Neuron (in vitro differentiated cells): ENCODE measurements around the gene GPR22.

Experiments
- H2AFZ ChIP-seq: one replicate; pipeline ENCODE4 v1.6.1; 2013; ENCODE audit warnings: low read depth, mild to moderate bottlenecking, inconsistent platforms, low read length, moderate library complexity
- H3K27me3 ChIP-seq: one replicate; pipeline ENCODE4 v1.6.1; 2013; ENCODE audit warnings: low read length; ENCODE audit not compliant: insufficient read depth
- H3K36me3 ChIP-seq: one replicate; pipeline ENCODE4 v1.6.1; 2013; ENCODE audit warnings: low read length; ENCODE audit not compliant: insufficient read depth
- H3K4me1 ChIP-seq: one replicate; pipeline ENCODE4 v1.6.1; 2013; ENCODE audit warnings: low read length; ENCODE audit not compliant: insufficient read depth
- H3K4me3 ChIP-seq: 2 replicates; pipeline ENCODE4 v1.5.1; 2013; ENCODE audit warnings: mild to moderate bottlenecking, low read length, moderate library complexity
- H3K9me3 ChIP-seq: one replicate; pipeline ENCODE4 v1.6.1; 2013; ENCODE audit warnings: low read length

GPR22 gene

DNA sequence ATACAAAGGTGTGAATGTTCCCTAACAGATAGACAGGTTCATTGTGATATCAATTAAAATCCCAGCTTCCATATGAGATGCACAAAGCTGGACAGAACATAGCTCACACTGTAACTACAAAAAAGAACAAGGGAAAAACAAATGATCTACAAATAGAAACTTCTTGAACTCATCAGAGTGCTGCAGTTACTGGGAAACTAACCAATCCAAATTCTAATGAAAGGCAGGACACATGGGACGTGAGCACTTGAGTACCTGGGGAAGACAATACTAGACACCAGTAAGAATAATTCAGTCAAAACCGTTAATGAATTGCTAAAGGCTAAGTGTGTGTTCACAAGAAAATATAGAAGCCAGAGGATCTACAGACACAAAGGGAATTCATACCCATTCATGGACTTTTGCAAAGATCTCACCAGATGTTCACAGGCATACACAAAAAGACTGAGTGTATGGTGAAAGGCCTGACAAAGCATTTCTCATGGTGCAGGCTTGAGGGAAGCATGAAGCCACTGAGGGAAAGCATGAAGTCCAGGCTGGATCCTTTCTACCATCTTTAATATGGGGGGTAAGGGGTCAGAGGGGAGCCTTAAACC is 7.8 kb upstream of the GPR22 start:
- Histone ChIP-seq H3K36me3 (no peaks in the 10 kb centered on the region), H3K9me3 (peaks cover 3% of the 10 kb centered on the region), H3K4me3 (no peak overlapping the region), H3K4me1 (peaks cover 6% of the 10 kb centered on the region), H3K27me3 (no peaks in the 10 kb centered on the region), H2AFZ (no peak overlapping the region)

DNA sequence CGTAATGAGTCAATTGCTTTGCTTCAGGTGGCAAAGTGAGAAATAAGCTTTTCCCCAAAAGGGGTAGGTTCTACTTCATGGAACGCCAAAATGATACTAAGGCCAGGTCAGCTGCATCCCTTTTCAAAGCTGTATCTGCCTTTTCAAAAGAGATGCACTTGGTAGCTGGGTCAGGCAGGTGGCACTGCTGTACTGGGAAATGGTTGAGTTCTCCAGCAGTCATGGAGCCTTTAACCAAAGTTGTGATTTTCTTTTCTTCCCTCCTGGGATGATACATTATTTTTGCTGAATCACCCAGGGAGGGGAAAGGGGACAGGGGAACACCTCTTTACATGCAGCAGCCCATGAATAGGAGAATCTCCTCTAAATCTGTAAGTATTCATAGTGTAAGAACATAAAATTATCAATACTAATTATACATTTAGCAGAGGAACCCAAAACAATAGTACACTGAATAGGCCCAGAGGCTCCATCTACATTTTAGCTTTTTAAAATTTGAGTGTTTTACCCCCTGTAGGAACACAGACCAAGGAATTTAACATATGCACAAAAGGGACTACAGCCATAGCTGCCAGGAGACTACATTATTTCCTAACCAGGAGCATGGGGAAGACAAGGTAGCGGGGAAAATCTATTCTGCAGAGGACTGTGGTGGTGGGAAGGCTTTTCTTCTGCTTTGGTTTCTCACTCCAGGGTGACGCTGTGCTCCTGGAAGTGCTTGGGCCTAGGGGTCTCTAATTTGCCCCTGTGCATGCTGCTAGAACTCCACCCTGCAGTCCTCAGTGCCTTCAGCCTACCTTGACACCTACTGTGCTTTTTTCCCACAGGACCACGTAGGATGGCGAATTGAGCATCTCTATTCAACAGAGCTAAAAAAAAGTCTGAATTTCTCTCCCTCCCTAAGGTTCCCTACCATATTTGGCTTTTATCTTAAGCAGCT is 6.4 kb upstream of the GPR22 start:
- peaks cover 6% of the 10 kb centered on the region for H3K4me1 ChIP-seq
- H3K27me3 ChIP-seq = no peaks in the 10 kb centered on the region
- H3K4me3 ChIP-seq = no peak overlapping the region
- H2AFZ ChIP-seq = no peak overlapping the region
- H3K9me3 ChIP-seq = peaks cover 2% of the 10 kb centered on the region
- no peaks in the 10 kb centered on the region for H3K36me3 ChIP-seq

DNA sequence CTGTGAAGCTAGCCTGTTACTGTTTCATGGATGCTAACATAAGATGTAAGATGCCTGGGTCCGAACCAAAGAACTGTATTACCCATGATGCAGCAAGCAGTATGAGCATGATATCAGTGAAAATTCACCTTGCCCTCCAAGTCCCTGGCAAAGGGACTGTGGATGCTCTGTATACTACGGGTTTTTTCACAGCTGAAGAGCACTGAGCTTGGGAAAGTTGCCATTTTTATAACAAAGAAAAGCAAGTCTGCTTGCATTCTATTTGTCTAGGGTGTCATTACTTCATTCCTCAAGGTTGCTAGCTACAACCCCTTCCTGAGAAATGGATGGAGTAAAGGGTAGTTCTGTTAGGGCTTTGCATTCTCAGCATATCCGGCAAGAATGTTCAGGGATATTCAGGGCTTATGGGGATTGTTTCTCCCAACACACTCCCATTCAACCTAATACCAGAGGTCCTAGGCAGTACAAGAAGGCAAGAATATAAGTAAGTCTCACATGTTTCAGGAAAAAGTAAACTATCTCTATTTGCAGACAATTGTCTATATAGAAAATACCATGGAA is 5.1 kb upstream of the GPR22 start:
- no peak overlapping the region for H2AFZ ChIP-seq
- no peak overlapping the region for H3K4me3 ChIP-seq
- H3K27me3 ChIP-seq = no peaks in the 10 kb centered on the region
- no peaks in the 10 kb centered on the region for H3K9me3 ChIP-seq
- peaks cover 12% of the 10 kb centered on the region for H3K4me1 ChIP-seq
- no peaks in the 10 kb centered on the region for H3K36me3 ChIP-seq

DNA sequence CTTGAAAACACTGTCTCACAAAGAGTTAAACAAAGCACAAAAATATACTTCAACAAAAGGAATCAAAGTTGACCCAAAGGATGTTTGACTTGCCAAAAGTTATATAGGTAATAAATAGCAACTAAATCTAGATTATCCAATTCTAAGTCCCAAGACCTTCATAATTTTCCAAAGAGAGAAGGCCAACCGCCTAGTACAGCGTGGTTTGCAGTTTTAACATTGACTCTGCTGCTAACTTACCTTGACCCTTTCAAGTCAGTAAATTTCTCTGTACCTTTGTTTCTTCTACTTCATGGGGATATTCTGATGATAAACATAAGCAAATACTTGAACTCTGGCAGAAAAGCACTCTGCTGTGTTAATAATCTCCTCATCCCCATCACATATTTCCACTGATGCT is 1.9 kb upstream of the GPR22 start:
- no peaks in the 10 kb centered on the region for H3K9me3 ChIP-seq
- no peaks in the 10 kb centered on the region for H3K27me3 ChIP-seq
- H3K4me1 ChIP-seq = peaks cover 15% of the 10 kb centered on the region
- no peak overlapping the region for H2AFZ ChIP-seq
- H3K4me3 ChIP-seq = no peak overlapping the region
- no peaks in the 10 kb centered on the region for H3K36me3 ChIP-seq

DNA sequence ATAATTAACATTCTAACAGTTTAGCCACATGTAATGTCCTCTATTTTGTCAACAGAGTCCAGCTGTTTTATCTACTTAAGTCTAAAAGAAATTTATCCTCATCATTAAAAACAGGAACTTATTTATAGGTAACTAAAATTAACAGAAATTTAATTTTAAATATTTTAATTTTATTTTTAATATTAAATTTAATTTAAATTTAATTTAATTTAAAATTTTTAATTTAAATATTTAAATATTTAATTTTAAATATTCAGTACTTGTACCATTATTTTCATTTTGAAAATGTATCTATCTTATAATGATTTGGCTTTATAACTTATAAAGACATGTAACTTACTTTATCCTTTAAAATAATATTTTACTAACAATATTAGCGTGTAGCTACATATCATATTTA is 1.0 kb upstream of the GPR22 start:
- Histone ChIP-seq H3K4me1 (peaks cover 12% of the 10 kb centered on the region), H3K4me3 (no peak overlapping the region), H3K27me3 (no peaks in the 10 kb centered on the region), H3K36me3 (no peaks in the 10 kb centered on the region), H2AFZ (no peak overlapping the region), H3K9me3 (no peaks in the 10 kb centered on the region)

DNA sequence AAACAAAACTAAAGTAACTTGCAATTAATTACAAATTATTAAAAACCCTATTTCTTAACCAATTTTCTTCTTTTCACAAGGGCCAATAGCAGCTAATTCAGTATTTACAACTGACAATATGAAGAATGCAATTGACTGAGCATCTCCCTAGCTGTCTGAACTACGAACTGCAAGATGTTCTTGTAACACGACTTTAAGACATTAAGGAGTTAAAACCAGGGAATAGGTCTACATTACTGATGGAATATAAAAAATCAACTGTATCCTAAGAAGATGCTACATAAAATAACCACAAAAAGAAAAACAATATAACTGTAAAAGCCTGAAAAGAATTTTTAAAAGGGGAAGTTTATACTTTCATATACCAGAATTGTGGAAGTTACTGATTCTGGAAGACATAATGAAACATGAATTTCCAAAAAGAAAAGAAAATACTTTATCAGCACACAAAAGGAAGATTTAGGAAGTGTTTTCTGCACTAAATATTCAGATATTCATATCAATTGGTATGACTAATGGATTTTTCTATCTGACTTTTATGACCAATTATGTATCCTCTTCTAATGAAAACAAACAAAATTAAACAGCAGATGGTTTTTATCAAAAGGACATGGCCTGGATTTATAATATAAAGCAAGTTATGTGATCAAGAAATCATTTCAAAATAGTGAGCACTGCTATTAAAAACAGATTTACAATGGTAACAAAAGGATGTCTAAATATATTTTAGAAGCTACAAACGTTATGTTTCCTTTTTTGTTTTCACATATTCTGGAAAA is 1.6 kb downstream of the GPR22 start:
- H3K9me3 ChIP-seq = no peaks in the 10 kb centered on the region
- no peaks in the 10 kb centered on the region for H3K36me3 ChIP-seq
- no peak overlapping the region for H3K4me3 ChIP-seq
- peaks cover 12% of the 10 kb centered on the region for H3K4me1 ChIP-seq
- H3K27me3 ChIP-seq = no peaks in the 10 kb centered on the region
- H2AFZ ChIP-seq = no peak overlapping the region

DNA sequence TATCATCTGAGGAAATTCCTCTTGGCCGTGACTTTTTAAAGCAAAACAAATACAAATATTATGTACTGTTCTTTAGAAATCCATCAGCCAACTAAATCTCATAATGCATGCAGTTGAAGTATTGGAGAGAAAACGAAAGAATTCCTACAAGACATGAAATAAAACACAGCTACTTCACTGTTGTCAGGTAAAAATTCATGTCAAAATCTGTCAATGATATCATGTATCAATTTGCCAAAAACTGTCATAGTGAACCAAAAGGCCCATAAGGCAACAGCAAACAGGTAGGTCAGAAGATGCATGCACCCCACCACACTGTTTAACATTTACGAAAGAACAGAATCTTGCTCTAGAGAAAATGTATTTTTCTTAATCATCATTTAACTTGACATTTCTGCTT is 2.3 kb downstream of the GPR22 start:
- Histone ChIP-seq H3K36me3 (no peaks in the 10 kb centered on the region), H3K9me3 (no peaks in the 10 kb centered on the region), H3K4me3 (no peak overlapping the region), H3K4me1 (peaks cover 12% of the 10 kb centered on the region), H3K27me3 (no peaks in the 10 kb centered on the region), H2AFZ (no peak overlapping the region)

DNA sequence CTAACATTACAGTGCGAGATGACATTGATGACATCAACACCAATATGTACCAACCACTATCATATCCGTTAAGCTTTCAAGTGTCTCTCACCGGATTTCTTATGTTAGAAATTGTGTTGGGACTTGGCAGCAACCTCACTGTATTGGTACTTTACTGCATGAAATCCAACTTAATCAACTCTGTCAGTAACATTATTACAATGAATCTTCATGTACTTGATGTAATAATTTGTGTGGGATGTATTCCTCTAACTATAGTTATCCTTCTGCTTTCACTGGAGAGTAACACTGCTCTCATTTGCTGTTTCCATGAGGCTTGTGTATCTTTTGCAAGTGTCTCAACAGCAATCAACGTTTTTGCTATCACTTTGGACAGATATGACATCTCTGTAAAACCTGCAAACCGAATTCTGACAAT is 4.3 kb downstream of the GPR22 start:
- Histone ChIP-seq H3K9me3 (no peaks in the 10 kb centered on the region), H3K27me3 (no peaks in the 10 kb centered on the region), H3K4me3 (no peak overlapping the region), H3K36me3 (no peaks in the 10 kb centered on the region), H2AFZ (no peak overlapping the region), H3K4me1 (peaks cover 12% of the 10 kb centered on the region)

DNA sequence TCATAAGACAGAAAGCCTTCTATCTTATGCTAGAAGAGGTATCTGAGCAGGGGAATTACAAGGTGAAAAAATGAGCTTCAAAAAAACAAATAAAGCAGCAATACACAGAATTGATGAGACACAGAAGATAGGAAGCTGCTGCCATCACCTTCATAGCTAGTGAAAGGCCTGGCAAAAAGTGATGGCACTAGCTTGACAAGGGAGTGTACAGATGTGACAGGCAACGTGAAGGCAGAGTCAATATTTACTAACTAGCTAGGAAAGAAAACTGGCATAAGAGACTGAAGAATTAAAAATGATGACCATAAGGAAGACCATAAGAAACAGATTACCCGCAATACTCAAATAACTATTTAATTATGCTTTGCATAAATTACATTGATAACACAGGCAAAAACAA is 9.4 kb downstream of the GPR22 start:
- H3K4me3 ChIP-seq = no peak overlapping the region
- no peaks in the 10 kb centered on the region for H3K4me1 ChIP-seq
- no peak overlapping the region for H2AFZ ChIP-seq
- H3K9me3 ChIP-seq = no peaks in the 10 kb centered on the region
- H3K36me3 ChIP-seq = no peaks in the 10 kb centered on the region
- H3K27me3 ChIP-seq = no peaks in the 10 kb centered on the region

DNA sequence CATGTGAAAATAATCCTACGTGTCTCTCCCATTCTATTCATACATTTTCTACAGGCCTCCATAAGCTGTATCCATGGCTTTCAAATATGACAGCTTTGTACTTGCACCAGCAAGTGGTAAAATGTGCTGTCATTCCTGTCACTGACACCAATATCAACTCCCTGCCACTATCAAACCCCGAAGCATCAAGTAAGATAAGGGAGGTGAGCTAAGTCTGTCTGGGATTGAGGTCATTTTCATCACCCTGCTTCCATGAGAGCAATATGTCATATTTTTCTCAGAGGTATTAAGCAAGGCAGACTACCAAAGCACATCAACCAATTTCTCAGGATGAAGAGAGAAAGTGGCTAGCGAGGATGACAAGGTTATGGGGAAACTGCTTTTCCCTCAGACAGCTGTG is 11.1 kb downstream of the GPR22 start:
- Histone ChIP-seq H3K36me3 (no peaks in the 10 kb centered on the region), H3K4me1 (no peaks in the 10 kb centered on the region), H3K4me3 (no peak overlapping the region), H2AFZ (no peak overlapping the region), H3K9me3 (no peaks in the 10 kb centered on the region), H3K27me3 (no peaks in the 10 kb centered on the region)

DNA sequence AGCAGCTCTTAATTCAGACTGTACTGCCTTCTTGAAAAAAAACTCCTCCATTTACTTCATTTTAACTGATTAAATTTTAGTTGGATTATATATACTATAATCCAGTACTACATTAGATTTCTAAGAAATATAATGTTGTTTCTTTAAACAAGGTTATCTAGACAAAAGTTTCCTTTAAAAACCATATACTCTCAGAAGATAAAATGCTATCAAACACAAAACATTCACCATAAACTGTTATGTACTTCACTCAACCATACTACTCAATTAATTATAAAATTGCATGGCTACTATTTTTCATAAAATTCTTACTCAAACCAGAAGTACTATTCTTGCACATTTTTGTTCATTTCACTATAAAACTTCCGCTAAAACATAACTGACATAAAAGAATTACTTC is 12.7 kb downstream of the GPR22 start:
- no peak overlapping the region for H2AFZ ChIP-seq
- H3K36me3 ChIP-seq = no peaks in the 10 kb centered on the region
- H3K4me3 ChIP-seq = no peak overlapping the region
- H3K4me1 ChIP-seq = no peaks in the 10 kb centered on the region
- no peaks in the 10 kb centered on the region for H3K9me3 ChIP-seq
- no peaks in the 10 kb centered on the region for H3K27me3 ChIP-seq

DNA sequence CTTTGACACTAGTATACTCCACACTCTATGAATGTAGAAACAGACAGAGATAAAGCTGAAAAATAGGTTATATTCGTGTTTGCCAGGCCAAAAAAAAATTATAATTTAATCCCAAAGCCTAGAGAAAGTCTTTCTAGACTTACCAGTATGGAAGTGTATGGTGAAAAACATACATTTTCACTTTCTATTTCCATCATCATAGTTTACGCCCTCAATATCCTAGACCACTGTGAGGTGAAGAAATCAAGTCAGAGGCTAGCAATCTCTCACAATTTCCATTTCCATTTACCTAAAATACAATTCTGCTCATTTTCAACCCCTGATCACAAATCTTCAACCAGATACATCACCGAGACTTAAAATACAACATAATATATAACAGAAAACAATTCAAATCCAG is 16.2 kb downstream of the GPR22 start:
- Histone ChIP-seq H3K4me3 (no peak overlapping the region), H3K36me3 (no peaks in the 10 kb centered on the region), H2AFZ (no peak overlapping the region), H3K9me3 (no peaks in the 10 kb centered on the region), H3K27me3 (no peaks in the 10 kb centered on the region), H3K4me1 (no peaks in the 10 kb centered on the region)

DNA sequence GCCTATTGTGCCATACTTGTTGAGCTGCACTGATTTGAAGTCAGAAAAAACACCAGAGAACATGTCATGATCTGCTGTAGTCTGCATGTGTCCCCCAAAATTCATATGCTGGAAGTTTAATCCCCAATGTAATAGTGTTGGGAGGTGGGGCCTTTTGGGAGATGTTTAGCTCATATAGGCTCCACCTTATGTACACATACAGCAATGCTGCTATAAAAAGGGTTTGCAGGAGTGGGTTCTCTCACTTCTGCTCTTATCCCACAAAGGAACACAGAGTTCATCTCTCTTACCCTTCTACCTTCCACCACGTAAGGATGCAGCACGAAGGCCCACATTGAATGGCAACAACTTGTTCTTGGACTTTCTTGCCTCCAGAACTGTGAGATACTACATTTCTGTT is 23.0 kb downstream of the GPR22 start:
- no peaks in the 10 kb centered on the region for H3K36me3 ChIP-seq
- H3K4me3 ChIP-seq = no peak overlapping the region
- no peaks in the 10 kb centered on the region for H3K4me1 ChIP-seq
- no peak overlapping the region for H2AFZ ChIP-seq
- H3K9me3 ChIP-seq = peaks cover 2% of the 10 kb centered on the region
- H3K27me3 ChIP-seq = no peaks in the 10 kb centered on the region
